Astrocyte of the spinal cord (primary cell): Measurements from ENCODE around the gene CLECL1.

Experiments used
- DNase-seq: peaks from one replicate; pipeline ENCODE4 v3.0.0; 2011; ENCODE audit warnings: low read depth, low spot score
- H3K4me3 ChIP-seq: 2 replicates; pipeline ENCODE4 v1.5.1; 2011; ENCODE audit warnings: low read depth, mild to moderate bottlenecking, low read length, moderate library complexity
- in situ Hi-C: cut with HindIII; loops from 2 replicates; pipeline ENCODE4 v1.10.0; 2017; ENCODE audit warnings: low sequenced_read_pairs
- TF ChIP-seq, protein P1 (sequence below): IDR thresholded peaks from 2 replicates; pipeline ENCODE4 v1.5.1; 2012; ENCODE audit warnings: low read depth, mild to moderate bottlenecking, low read length, inconsistent platforms

CLECL1 gene

DNA sequence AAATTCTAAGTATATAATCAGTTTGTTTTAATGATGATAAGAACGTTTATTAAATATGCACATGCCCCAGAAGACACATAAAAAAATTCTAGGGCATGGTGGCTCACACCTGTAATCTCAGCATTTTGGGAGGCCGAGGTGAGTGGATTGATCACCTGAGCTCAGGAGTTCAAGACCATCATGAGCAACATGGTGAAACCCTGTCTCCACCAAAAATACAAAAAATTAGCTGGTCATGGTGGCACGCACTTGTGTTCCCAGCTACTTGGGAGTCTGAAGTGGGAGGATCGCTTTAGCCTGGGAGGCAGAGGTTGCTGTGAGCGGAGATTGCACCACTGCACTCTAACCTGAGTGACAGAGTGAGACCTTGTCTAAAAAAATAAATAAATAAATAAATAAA lies 23.8 kb upstream of the CLECL1 start:
- TF ChIP-seq, protein P1, sequence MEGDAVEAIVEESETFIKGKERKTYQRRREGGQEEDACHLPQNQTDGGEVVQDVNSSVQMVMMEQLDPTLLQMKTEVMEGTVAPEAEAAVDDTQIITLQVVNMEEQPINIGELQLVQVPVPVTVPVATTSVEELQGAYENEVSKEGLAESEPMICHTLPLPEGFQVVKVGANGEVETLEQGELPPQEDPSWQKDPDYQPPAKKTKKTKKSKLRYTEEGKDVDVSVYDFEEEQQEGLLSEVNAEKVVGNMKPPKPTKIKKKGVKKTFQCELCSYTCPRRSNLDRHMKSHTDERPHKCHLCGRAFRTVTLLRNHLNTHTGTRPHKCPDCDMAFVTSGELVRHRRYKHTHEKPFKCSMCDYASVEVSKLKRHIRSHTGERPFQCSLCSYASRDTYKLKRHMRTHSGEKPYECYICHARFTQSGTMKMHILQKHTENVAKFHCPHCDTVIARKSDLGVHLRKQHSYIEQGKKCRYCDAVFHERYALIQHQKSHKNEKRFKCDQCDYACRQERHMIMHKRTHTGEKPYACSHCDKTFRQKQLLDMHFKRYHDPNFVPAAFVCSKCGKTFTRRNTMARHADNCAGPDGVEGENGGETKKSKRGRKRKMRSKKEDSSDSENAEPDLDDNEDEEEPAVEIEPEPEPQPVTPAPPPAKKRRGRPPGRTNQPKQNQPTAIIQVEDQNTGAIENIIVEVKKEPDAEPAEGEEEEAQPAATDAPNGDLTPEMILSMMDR = no peak
- no peak for DNase-seq
- in situ Hi-C loops = no loop called here
- no peak overlapping the region for H3K4me3 ChIP-seq

DNA sequence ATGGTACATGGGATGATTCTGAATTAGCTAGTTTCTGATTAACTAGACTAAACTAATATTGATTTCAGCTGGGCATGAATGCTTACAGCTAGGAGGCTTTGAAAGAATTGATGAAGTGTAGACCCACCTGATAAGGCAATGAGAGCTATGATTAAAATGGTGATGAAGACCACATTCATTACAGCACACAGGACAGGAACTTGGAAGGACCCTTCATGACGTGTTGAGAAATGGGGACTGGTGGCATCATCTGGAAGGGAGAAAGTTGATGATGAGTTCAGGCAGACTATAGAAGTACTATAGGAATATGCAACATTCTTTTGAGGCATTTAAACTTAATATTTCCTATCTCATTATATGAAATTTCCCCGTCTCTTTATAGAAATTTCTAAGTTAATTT lies 23.3 kb upstream of the CLECL1 start:
- TF ChIP-seq, protein P1 = no peak
- in situ Hi-C loops = no loop called here
- DNase-seq = no peak
- no peak overlapping the region for H3K4me3 ChIP-seq

DNA sequence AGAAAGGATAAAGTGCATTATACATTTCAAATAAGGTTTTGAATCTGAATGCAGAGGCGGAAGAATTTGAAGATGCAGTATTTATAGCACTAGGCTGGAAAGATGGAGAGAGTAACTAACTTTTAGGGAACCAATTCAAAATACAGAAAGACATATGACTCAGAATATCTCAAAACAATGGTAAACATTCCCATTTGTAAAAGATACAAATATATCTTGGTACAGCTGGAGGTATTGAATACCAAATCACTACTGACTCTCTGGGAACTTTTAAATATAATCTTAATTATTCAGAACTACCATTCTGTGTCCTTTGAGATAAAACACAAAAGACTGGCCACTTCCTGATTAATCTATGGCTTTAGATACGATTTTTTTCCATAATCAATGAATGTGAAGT lies 22.7 kb upstream of the CLECL1 start:
- no peak for DNase-seq
- H3K4me3 ChIP-seq = no peak overlapping the region
- in situ Hi-C loops = no loop called here
- TF ChIP-seq, protein P1 = no peak

DNA sequence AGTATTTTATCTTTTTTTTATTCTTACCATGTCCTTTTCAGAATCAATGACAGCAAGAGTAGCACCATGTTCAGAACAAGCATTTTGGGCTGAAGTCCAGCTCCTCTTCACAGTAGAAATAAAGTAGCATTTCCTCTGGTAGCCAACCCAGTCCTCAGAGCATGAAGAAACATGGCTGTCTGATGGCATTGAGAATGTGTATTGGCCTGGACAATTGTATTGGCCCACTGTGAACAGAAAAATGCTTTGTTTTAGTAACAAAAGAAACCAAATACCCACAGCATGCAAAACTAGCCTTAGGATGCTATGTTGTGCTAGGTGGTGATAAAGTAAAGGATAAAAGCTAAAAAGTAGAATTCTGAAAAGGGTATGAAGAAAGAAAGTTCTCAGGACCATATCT lies 22.1 kb upstream of the CLECL1 start:
- DNase-seq = no peak
- in situ Hi-C loops = no loop called here
- no peak overlapping the region for H3K4me3 ChIP-seq
- TF ChIP-seq, protein P1 = no peak

DNA sequence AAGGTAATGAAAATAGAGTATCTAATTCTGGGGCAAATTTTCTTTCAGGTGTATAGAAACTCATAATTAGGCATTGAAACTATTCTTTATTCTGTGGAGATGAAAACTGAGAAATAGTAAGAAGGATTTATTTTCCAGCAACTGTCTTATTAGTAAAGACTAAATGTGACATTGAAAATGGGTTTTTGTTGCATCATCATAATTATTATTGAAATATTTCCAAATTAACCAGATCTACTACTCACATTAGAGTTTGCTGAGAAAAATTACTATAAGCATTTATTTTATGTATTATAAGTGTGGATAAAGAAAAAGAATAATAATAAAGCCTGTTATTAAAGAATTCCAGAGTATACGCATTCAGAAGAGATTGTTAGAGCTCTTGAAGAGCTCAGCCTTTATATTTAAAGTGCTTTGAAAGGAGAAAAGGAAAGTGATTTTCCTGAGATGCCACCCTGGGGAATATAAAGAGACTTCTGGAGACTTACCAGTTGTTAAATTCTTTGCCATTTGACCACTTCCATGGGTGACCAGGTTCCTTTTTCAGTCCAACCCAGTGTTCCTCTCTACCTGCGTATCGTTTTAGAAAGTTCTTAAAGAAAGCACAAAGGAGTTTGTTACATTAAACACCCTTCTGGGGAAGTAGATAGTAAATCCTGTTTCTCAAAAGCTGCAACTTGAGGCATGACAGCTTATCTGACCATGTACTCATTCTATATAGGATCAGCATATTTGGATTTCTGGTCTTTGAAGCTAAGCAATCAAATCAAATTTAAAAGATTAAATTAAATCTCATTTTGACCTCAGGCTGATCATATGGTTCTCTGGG lies 21.4 kb upstream of the CLECL1 start:
- in situ Hi-C loops = no loop called here
- TF ChIP-seq, protein P1 = no peak
- H3K4me3 ChIP-seq = no peak overlapping the region
- DNase-seq = no peak

DNA sequence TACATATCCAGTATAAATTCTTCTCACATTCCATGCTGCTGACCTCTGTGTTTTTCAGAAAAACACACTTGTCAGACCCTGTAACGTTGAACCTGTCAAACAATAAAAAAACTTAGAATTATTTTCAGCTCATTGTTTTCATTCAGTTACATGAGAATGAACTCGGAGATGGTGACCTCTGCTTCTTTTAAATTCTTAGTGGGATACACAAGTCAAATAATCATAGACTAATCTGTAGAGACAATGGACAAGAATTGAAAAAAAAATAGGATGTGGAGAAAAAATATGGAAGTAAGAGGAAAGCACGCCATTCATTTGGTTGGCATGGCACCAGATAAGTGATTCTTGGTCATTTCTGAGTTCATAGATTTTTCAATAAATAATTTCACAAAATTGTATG lies 20.6 kb upstream of the CLECL1 start:
- in situ Hi-C loops = no loop called here
- DNase-seq = no peak
- no peak overlapping the region for H3K4me3 ChIP-seq
- TF ChIP-seq, protein P1 = no peak
